Caco-2 (cell line): ENCODE data around the gene PFKFB1. TPM values are rescaled to one million over a fixed set of nuclear protein-coding genes. Genes with fewer than 3 reads are reported as not detected.

Experiments used
- BruUV-seq: library from RNA; stranded (reverse); fragments of 400-500 nt; replicated peaks from 2 replicates; lab custom pipeline; 2021; lab: Mats Ljungman, UMichigan
- CTCF ChIA-PET: fragments of 300-600 bp; sonication (Branson Sonifier 250); formaldehyde crosslinking; loops from one replicate; lab custom pipeline; 2022; ENCODE audit warnings: antibody characterized with exemption; lab: Charles Lee
- POLR2A ChIA-PET: fragments of 300-600 bp; sonication (Branson Sonifier 250); formaldehyde crosslinking; loops from one replicate; lab custom pipeline; 2022; ENCODE audit warnings: antibody characterized with exemption; lab: Charles Lee
- DNase-seq, 2 experiments: peaks; one replicate each; pipeline versions ENCODE4 v3.0.0 to v3.0.0-alpha.2; 2020 to 2022
- H3K27me3 ChIP-seq: replicated peaks from 2 replicates; pipeline ENCODE4 v1.6.0; 2011; ENCODE audit warnings: low read length; ENCODE audit not compliant: control insufficient read depth, insufficient read depth
- H3K36me3 ChIP-seq: 2 replicates; pipeline ENCODE4 v1.5.1; 2011; ENCODE audit warnings: low read length; ENCODE audit not compliant: control insufficient read depth, insufficient read depth
- H3K4me1 ChIP-seq: fragments of 250-450 bp; sonication (Bioruptor Pico); 2 replicates; pipeline ENCODE4 v1.5.1; 2020; ENCODE audit warnings: mild to moderate bottlenecking
- H3K4me3 ChIP-seq: 2 replicates; pipeline ENCODE4 v1.5.1; 2011; ENCODE audit warnings: low read depth, mild to moderate bottlenecking, control low read depth, low read length
- H3K9me3 ChIP-seq: fragments of 250-450 bp; sonication (Bioruptor Pico); 2 replicates; pipeline ENCODE4 v1.5.1; 2020; ENCODE audit warnings: mild to moderate bottlenecking, moderate library complexity
- H3K27ac Mint-ChIP-seq: one replicate; pipeline ENCODE4 v1.8.0; 2022; ENCODE audit warnings: mixed read lengths; ENCODE audit not compliant: unreplicated experiment
- H3K27me3 Mint-ChIP-seq: one replicate; pipeline ENCODE4 v1.8.0; 2022; ENCODE audit warnings: mixed read lengths; ENCODE audit not compliant: insufficient read depth, unreplicated experiment
- H3K36me3 Mint-ChIP-seq: one replicate; pipeline ENCODE4 v1.8.0; 2022; ENCODE audit warnings: mild to moderate bottlenecking, mixed read lengths; ENCODE audit not compliant: insufficient read depth, unreplicated experiment
- H3K4me1 Mint-ChIP-seq: one replicate; pipeline ENCODE4 v1.8.0; 2022; ENCODE audit warnings: low read depth, mixed read lengths; ENCODE audit not compliant: unreplicated experiment
- H3K4me3 Mint-ChIP-seq: one replicate; pipeline ENCODE4 v1.8.0; 2022; ENCODE audit warnings: mild to moderate bottlenecking, moderate library complexity, mixed read lengths; ENCODE audit not compliant: unreplicated experiment
- H3K9me3 Mint-ChIP-seq: one replicate; pipeline ENCODE4 v1.8.0; 2022; ENCODE audit warnings: mixed read lengths; ENCODE audit not compliant: unreplicated experiment
- intact Hi-C: fragments of 100-400 bp; cut with micrococcal nuclease; formaldehyde crosslinking; loops from one replicate; pipeline ENCODE4 v1.10.0; 2022; ENCODE audit not compliant: unreplicated experiment
- total RNA-seq: library from RNA; stranded (reverse); gene quantifications from 2 replicates; pipeline ENCODE4 v1.2.3, GENCODE V29; 2022
- TF ChIP-seq, protein P1 (sequence below), 2 experiments: fragments of 200-600 bp in 1 of 2; IDR thresholded peaks; 1 replicate in 1 of 2; 2 replicates in 1 of 2; pipeline versions ENCODE4 v1.5.1 to v1.8.0; 2011 to 2022; ENCODE audit warnings: antibody characterized with exemption in 1 of 2, control low read depth in 1 of 2, inconsistent platforms in 1 of 2, low read depth in 1 of 2, low read length in 1 of 2, mild to moderate bottlenecking in 1 of 2, moderate library complexity in 1 of 2; ENCODE audit not compliant: insufficient read depth in 1 of 2, severe bottlenecking in 1 of 2, unreplicated experiment in 1 of 2

PFKFB1 gene
- total RNA-seq, 1 experiment from 2014 or later, result not detected

DNA sequence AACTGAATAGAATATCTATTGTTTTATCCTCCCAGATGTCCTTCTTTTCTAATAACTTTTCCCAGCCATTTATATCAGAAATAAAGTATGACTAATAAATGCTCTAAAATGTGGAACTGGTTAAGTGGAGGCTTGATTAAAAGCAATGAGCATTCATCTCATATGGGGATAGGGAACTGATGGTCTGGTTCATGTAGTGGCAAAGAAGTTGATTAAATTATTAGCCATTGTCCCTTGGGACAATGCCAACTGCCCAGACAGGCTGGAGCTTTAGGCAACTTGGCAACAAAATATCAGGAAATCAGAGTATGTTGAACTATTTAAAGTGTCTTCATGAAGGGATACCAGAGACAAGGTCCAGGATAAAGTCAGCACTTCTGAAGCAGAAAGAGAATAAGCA lies 49.2 kb downstream of the PFKFB1 start:
- no peak overlapping the region for H3K4me3 Mint-ChIP-seq
- ChIA-PET POLR2A (no interaction called here), CTCF (no interaction called here)
- no peaks in the 10 kb centered on the region for H3K4me1 ChIP-seq
- H3K4me1 Mint-ChIP-seq, result no peaks in the 10 kb centered on the region
- BruUV-seq, result no TSS peak
- H3K36me3 Mint-ChIP-seq, result no peaks in the 10 kb centered on the region
- no peaks in the 10 kb centered on the region for H3K27me3 ChIP-seq
- H3K27me3 Mint-ChIP-seq, result peaks cover 7% of the 10 kb centered on the region
- H3K9me3 Mint-ChIP-seq, result no peaks in the 10 kb centered on the region
- H3K27ac Mint-ChIP-seq, result no peak overlapping the region
- no peaks in the 10 kb centered on the region for H3K36me3 ChIP-seq
- H3K4me3 ChIP-seq, result no peak overlapping the region
- TF ChIP-seq, protein P1, sequence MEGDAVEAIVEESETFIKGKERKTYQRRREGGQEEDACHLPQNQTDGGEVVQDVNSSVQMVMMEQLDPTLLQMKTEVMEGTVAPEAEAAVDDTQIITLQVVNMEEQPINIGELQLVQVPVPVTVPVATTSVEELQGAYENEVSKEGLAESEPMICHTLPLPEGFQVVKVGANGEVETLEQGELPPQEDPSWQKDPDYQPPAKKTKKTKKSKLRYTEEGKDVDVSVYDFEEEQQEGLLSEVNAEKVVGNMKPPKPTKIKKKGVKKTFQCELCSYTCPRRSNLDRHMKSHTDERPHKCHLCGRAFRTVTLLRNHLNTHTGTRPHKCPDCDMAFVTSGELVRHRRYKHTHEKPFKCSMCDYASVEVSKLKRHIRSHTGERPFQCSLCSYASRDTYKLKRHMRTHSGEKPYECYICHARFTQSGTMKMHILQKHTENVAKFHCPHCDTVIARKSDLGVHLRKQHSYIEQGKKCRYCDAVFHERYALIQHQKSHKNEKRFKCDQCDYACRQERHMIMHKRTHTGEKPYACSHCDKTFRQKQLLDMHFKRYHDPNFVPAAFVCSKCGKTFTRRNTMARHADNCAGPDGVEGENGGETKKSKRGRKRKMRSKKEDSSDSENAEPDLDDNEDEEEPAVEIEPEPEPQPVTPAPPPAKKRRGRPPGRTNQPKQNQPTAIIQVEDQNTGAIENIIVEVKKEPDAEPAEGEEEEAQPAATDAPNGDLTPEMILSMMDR (IDR thresholded peaks at IDR 0.05; ENCODE audit: insufficient read depth in 1 of 2, low read depth in 1 of 2, low read length in 1 of 2, severe bottlenecking in 1 of 2, unreplicated experiment in 1 of 2), result no peak
- no peaks in the 10 kb centered on the region for H3K9me3 ChIP-seq
- no peak for DNase-seq
- intact Hi-C loops, result no loop called here

DNA sequence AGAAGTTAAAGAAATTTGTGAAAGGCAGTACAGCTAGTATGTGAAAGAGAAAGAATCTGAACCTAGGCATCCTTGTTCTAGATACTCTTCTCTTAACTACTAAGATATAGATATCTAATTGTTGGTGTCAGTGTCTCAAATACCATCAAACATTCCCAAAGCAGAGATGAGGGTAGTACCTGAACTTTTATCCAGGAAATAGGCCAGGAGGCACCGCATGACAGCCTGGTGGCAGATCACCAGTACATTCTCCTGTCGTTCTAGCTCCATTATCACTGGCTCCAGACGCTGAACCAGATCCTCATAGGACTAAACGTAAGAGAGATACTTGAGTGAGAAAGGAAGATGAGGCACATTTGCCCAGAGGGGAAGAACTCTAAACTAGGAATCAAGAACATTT lies 56.6 kb downstream of the PFKFB1 start:
- Mint-ChIP-seq H3K9me3 (no peaks in the 10 kb centered on the region), H3K36me3 (no peaks in the 10 kb centered on the region), H3K4me1 (no peaks in the 10 kb centered on the region), H3K4me3 (no peak overlapping the region), H3K27ac (no peak overlapping the region), H3K27me3 (peaks cover 6% of the 10 kb centered on the region)
- POLR2A ChIA-PET, result no interaction called here
- CTCF ChIA-PET, result no interaction called here
- H3K27me3 ChIP-seq, result no peaks in the 10 kb centered on the region
- no peak overlapping the region for H3K4me3 ChIP-seq
- no peaks in the 10 kb centered on the region for H3K9me3 ChIP-seq
- intact Hi-C loops, result no loop called here
- no peaks in the 10 kb centered on the region for H3K4me1 ChIP-seq
- DNase-seq, result no peak
- no peaks in the 10 kb centered on the region for H3K36me3 ChIP-seq
- TF ChIP-seq, protein P1 (IDR thresholded peaks at IDR 0.05; ENCODE audit: insufficient read depth in 1 of 2, low read depth in 1 of 2, low read length in 1 of 2, severe bottlenecking in 1 of 2, unreplicated experiment in 1 of 2), result no peak
- BruUV-seq, result no TSS peak

DNA sequence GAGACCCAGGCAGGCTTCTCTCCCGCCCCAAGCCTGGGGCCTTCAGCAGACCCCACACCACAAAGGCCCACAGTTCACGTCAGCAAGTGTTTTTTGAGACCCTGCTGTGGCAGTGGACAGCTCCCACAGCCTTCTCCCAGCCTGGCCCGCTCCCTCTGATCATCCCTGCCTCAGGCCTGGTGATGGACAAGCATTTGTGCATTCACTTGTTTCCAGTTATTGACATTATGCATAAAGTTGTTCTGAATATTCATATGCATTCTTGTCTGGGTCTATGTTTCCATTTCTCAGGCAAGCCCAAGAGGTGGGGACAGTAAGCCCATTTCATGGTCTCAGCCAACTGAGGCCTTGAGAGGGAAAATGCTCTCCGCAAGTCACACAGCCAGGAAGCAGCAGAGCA lies 58.7 kb downstream of the PFKFB1 start:
- Histone ChIP-seq H3K4me1 (no peaks in the 10 kb centered on the region), H3K36me3 (no peaks in the 10 kb centered on the region), H3K27me3 (no peaks in the 10 kb centered on the region), H3K9me3 (no peaks in the 10 kb centered on the region), H3K4me3 (no peak overlapping the region)
- H3K4me1 Mint-ChIP-seq, result no peaks in the 10 kb centered on the region
- TF ChIP-seq, protein P1 (IDR thresholded peaks at IDR 0.05; ENCODE audit: insufficient read depth in 1 of 2, low read depth in 1 of 2, low read length in 1 of 2, severe bottlenecking in 1 of 2, unreplicated experiment in 1 of 2), result no peak
- DNase-seq, result no peak
- no TSS peak for BruUV-seq
- peaks cover 6% of the 10 kb centered on the region for H3K27me3 Mint-ChIP-seq
- intact Hi-C loops, result no loop called here
- H3K9me3 Mint-ChIP-seq, result no peaks in the 10 kb centered on the region
- H3K36me3 Mint-ChIP-seq, result no peaks in the 10 kb centered on the region
- POLR2A ChIA-PET, result no interaction called here
- H3K27ac Mint-ChIP-seq, result no peak overlapping the region
- CTCF ChIA-PET, result no interaction called here
- no peak overlapping the region for H3K4me3 Mint-ChIP-seq
